ENCODE data around the gene CCDC81.
"Not testable (repeated sequence)": the region's sequence is repeated elsewhere in the genome, so short reads cannot be mapped to it uniquely, and the experiment has no call there.

The CCDC81 gene

DNA sequence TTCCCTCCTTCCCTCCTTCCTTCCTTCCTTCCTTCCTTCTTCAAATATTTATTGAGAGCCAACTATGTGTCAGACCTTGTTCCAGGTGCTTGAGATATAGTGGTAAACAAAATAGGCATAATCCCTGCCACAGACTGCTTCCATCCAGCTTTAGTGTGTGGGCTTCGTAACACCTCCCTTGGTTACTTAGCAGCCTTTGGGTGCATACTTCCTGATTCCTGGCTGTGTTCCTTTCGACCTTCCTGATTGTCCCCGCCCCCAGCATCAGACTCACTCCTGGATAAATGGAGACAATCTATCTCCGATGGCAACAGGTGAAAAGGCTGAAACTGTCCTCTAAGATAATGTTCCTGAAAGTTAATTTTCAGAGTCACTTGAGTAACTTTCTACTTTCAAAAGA lies 13.5 kb downstream of the CCDC81 start:
- H3K27ac ChIP-seq (ENCODE audit: low read depth, low read length), result no peak overlapping the region
- H3K9me3 ChIP-seq (ENCODE audit: insufficient read depth, low read depth, low read length), result no peaks in the 10 kb centered on the region
- no peak overlapping the region for H3K4me3 ChIP-seq (ENCODE audit: low read length)
- H3K36me3 ChIP-seq (ENCODE audit: insufficient read depth, low read length), result no peaks in the 10 kb centered on the region
- H3K27me3 ChIP-seq (ENCODE audit: insufficient read depth, low read length), result no peaks in the 10 kb centered on the region
- no peak overlapping the region for H3K9ac ChIP-seq (ENCODE audit: low read depth, low read length)
- 80% methylated on average over 4 of the region's 4 CpGs for WGBS
- no peaks in the 10 kb centered on the region for H3K4me1 ChIP-seq (ENCODE audit: insufficient read depth, low read length)

DNA sequence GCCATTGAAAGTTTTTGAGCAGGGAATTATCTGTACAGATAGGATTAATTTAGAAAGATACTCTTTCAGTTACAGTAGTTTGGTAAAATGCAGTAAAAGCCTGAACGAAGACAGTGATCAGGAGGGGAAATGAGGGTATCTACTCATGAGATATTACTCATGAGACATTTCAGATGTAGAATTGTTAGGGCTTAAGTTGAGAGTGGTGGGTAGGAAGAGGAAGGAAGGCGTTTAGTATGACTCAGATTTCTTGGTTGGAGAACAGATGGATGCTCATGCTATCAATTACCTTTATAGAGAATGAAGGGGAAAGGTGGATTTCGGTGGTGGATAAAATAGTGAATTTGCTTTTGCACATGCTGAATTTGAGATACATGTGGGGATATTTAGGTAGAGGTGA lies 15.8 kb downstream of the CCDC81 start:
- Histone ChIP-seq H3K9me3 (ENCODE audit: insufficient read depth, low read depth, low read length) (no peaks in the 10 kb centered on the region), H3K4me1 (ENCODE audit: insufficient read depth, low read length) (peaks cover 14% of the 10 kb centered on the region; the same call in 1 of the 2 replicates), H3K4me3 (ENCODE audit: low read length) (no peak overlapping the region), H3K27me3 (ENCODE audit: insufficient read depth, low read length) (no peaks in the 10 kb centered on the region), H3K9ac (ENCODE audit: low read depth, low read length) (no peak overlapping the region), H3K36me3 (ENCODE audit: insufficient read depth, low read length) (no peaks in the 10 kb centered on the region), H3K27ac (ENCODE audit: low read depth, low read length) (no peak overlapping the region)
- 87% methylated on average over 3 of the region's 3 CpGs for WGBS

GRCh38 chr11:86395061-86395551 lies 20.4 kb downstream of the CCDC81 start:
- H3K9me3 ChIP-seq (ENCODE audit: insufficient read depth, low read depth, low read length), result no peaks in the 10 kb centered on the region
- H3K27me3 ChIP-seq (ENCODE audit: insufficient read depth, low read length), result no peaks in the 10 kb centered on the region
- H3K4me1 ChIP-seq (ENCODE audit: insufficient read depth, low read length), result peaks cover 14% of the 10 kb centered on the region; the same call in 1 of the 2 replicates
- H3K9ac ChIP-seq (ENCODE audit: low read depth, low read length), result no peak overlapping the region
- WGBS, result 69% methylated on average over 6 of the region's 6 CpGs
- H3K36me3 ChIP-seq (ENCODE audit: insufficient read depth, low read length), result no peaks in the 10 kb centered on the region
- H3K4me3 ChIP-seq (ENCODE audit: low read length), result no peak overlapping the region
- 0 out of 2 replicates have a peak overlapping the region, but pooled peaks have one; percentile 13 for H3K27ac ChIP-seq (ENCODE audit: low read depth, low read length)

DNA sequence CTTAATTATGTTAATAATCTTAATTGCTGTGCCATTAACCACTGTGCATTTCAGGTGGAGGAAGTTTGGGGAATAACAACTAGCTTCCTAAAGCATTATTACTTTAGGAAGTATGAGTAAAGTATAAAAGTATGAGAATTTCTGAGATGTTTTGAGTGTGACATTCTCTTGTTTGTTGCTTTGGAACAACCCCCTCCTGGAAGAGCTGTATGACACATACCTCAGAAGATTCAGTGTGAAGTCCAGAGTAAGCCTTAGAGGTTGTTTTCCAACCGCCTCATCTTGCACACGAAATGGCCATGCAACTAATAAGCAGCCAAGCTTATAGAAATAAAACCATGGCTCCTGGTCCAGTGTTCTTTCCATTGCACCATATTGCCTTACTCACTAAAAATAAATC lies 21.7 kb downstream of the CCDC81 start:
- no peaks in the 10 kb centered on the region for H3K9me3 ChIP-seq (ENCODE audit: insufficient read depth, low read depth, low read length)
- H3K4me1 ChIP-seq (ENCODE audit: insufficient read depth, low read length), result peaks cover 14% of the 10 kb centered on the region; the same call in 1 of the 2 replicates
- no peaks in the 10 kb centered on the region for H3K36me3 ChIP-seq (ENCODE audit: insufficient read depth, low read length)
- no peak overlapping the region for H3K9ac ChIP-seq (ENCODE audit: low read depth, low read length)
- no peaks in the 10 kb centered on the region for H3K27me3 ChIP-seq (ENCODE audit: insufficient read depth, low read length)
- no peak overlapping the region for H3K4me3 ChIP-seq (ENCODE audit: low read length)
- 84% methylated on average over 2 of the region's 2 CpGs for WGBS
- no peak overlapping the region for H3K27ac ChIP-seq (ENCODE audit: low read depth, low read length)

DNA sequence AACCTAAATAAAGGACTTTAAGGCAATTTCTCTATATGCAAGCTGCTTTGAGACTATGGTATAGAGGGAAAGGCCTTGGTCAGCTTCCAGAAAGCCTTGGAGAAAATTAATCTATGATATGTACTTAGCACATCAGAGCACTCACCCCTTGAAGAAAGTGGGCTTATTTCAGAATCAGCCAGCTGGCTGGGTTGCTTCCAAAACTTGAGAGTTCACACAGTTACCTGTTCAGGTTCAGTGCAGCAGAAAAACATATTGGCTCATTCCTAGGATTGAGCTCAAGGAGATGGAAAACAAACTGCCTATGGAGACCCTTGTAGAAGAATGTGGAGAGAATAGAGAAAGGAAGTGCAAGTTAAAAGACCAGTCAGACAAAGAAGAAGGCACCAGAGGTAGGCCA lies 22.7 kb downstream of the CCDC81 start:
- Histone ChIP-seq H3K36me3 (ENCODE audit: insufficient read depth, low read length) (no peaks in the 10 kb centered on the region), H3K9ac (ENCODE audit: low read depth, low read length) (no peak overlapping the region), H3K27me3 (ENCODE audit: insufficient read depth, low read length) (no peaks in the 10 kb centered on the region), H3K27ac (ENCODE audit: low read depth, low read length) (no peak overlapping the region), H3K4me3 (ENCODE audit: low read length) (no peak overlapping the region), H3K4me1 (ENCODE audit: insufficient read depth, low read length) (peaks cover 14% of the 10 kb centered on the region; the same call in 1 of the 2 replicates), H3K9me3 (ENCODE audit: insufficient read depth, low read depth, low read length) (no peaks in the 10 kb centered on the region)

- WGBS, result 91% methylated on average over 3 of the region's 3 CpGs
- Histone ChIP-seq H3K4me1 (ENCODE audit: insufficient read depth, low read length) (peaks cover 14% of the 10 kb centered on the region; the same call in 1 of the 2 replicates), H3K27me3 (ENCODE audit: insufficient read depth, low read length) (no peaks in the 10 kb centered on the region)
Observed at GRCh38 chr11:86398106-86398505, 23.4 kb downstream of the CCDC81 start.

DNA sequence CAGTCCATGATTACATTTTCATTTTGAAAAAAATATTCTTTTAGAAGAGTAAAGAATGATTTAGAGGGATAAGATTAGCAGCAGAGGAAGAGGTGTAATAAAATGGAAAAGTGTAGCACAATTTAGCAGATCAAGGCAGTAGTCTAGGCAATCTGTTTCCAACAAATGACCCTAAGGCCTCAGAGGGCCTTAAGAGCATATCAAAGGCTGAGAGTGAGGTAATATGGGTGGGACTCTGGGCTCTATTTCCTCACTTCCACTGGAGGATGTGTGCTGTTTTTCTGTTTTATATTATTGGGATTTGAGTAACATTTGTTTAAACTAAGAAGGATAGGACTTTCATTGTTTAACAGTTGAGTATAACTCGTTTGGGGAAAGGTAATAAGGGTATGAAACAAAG lies 28.8 kb downstream of the CCDC81 start:
- H3K4me1 ChIP-seq (ENCODE audit: insufficient read depth, low read length), result no peaks in the 10 kb centered on the region
- no peaks in the 10 kb centered on the region for H3K27me3 ChIP-seq (ENCODE audit: insufficient read depth, low read length)
- H3K9ac ChIP-seq (ENCODE audit: low read depth, low read length), result no peak overlapping the region
- no peaks in the 10 kb centered on the region for H3K9me3 ChIP-seq (ENCODE audit: insufficient read depth, low read depth, low read length)
- no peaks in the 10 kb centered on the region for H3K36me3 ChIP-seq (ENCODE audit: insufficient read depth, low read length)
- no peak overlapping the region for H3K27ac ChIP-seq (ENCODE audit: low read depth, low read length)
- 85% methylated on average over 1 of the region's 1 CpG for WGBS
- no peak overlapping the region for H3K4me3 ChIP-seq (ENCODE audit: low read length)

More at GRCh38 chr11:86398106-86398505, 23.4 kb downstream of the CCDC81 start:
- H3K9me3 ChIP-seq (ENCODE audit: insufficient read depth, low read depth, low read length), result no peaks in the 10 kb centered on the region
- no peak overlapping the region for H3K4me3 ChIP-seq (ENCODE audit: low read length)
- H3K9ac ChIP-seq (ENCODE audit: low read depth, low read length), result no peak overlapping the region
- no peak overlapping the region for H3K27ac ChIP-seq (ENCODE audit: low read depth, low read length)
- H3K36me3 ChIP-seq (ENCODE audit: insufficient read depth, low read length), result no peaks in the 10 kb centered on the region

DNA sequence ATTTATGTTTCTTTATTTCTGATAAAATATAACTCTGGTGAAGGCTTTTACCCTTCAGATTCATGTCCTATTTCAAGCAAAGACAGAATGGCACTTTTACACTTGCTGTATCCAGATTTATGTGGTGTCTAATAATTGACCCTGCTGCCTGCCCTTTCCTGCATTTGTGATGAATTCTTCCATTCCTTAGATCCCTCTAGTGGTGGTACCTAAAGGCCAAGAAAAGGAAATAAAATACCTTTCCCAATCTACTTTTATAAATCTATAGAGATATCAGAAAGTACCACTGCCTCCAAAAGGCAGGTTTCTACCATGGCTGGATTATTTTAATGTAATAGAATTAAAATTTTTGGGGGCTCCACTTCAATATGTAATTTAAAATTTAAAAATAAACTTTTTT lies 34.2 kb downstream of the CCDC81 start:
- no peak overlapping the region for H3K27ac ChIP-seq (ENCODE audit: low read depth, low read length)
- H3K4me3 ChIP-seq (ENCODE audit: low read length), result no peak overlapping the region
- no peaks in the 10 kb centered on the region for H3K36me3 ChIP-seq (ENCODE audit: insufficient read depth, low read length)
- H3K9ac ChIP-seq (ENCODE audit: low read depth, low read length), result no peak overlapping the region
- no peaks in the 10 kb centered on the region for H3K4me1 ChIP-seq (ENCODE audit: insufficient read depth, low read length)
- no peaks in the 10 kb centered on the region for H3K27me3 ChIP-seq (ENCODE audit: insufficient read depth, low read length)
- no peaks in the 10 kb centered on the region for H3K9me3 ChIP-seq (ENCODE audit: insufficient read depth, low read depth, low read length)

GRCh38 chr11:86414032-86414431 lies 39.3 kb downstream of the CCDC81 start:
- no peaks in the 10 kb centered on the region for H3K4me1 ChIP-seq (ENCODE audit: insufficient read depth, low read length)
- WGBS, result 91% methylated on average over 2 of the region's 2 CpGs
- H3K36me3 ChIP-seq (ENCODE audit: insufficient read depth, low read length), result no peaks in the 10 kb centered on the region
- no peak overlapping the region for H3K27ac ChIP-seq (ENCODE audit: low read depth, low read length)
- no peaks in the 10 kb centered on the region for H3K27me3 ChIP-seq (ENCODE audit: insufficient read depth, low read length)
- H3K4me3 ChIP-seq (ENCODE audit: low read length), result no peak overlapping the region
- no peak overlapping the region for H3K9ac ChIP-seq (ENCODE audit: low read depth, low read length)
- no peaks in the 10 kb centered on the region for H3K9me3 ChIP-seq (ENCODE audit: insufficient read depth, low read depth, low read length)

DNA sequence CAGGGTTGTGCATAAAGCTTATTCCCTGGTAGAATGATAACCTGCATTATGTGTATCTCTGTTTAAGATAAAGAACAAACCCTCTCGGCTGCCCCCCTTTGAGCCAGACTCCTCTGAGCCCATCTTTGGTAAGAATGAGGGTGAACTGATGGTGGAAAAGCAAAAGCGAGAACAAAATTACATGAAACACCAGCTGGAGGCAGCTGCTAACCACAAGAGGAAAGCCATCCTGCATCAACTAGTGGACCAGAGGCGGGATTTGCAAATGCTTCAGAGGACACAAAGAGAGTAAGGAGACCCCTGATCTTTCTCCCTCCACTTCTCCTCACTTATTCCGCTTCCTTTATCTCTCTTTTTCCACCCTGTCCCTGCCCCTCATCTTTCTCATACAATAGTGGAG lies 40.3 kb downstream of the CCDC81 start:
- Histone ChIP-seq H3K4me3 (ENCODE audit: low read length) (no peak overlapping the region), H3K27me3 (ENCODE audit: insufficient read depth, low read length) (no peaks in the 10 kb centered on the region), H3K27ac (ENCODE audit: low read depth, low read length) (no peak overlapping the region), H3K4me1 (ENCODE audit: insufficient read depth, low read length) (no peaks in the 10 kb centered on the region), H3K36me3 (ENCODE audit: insufficient read depth, low read length) (no peaks in the 10 kb centered on the region), H3K9me3 (ENCODE audit: insufficient read depth, low read depth, low read length) (no peaks in the 10 kb centered on the region), H3K9ac (ENCODE audit: low read depth, low read length) (no peak overlapping the region)
- WGBS, result 96% methylated on average over 4 of the region's 4 CpGs

GRCh38 chr11:86416494-86416893 lies 41.8 kb downstream of the CCDC81 start:
- H3K27me3 ChIP-seq (ENCODE audit: insufficient read depth, low read length), result no peaks in the 10 kb centered on the region
- no peaks in the 10 kb centered on the region for H3K9me3 ChIP-seq (ENCODE audit: insufficient read depth, low read depth, low read length)
- H3K4me1 ChIP-seq (ENCODE audit: insufficient read depth, low read length), result no peaks in the 10 kb centered on the region
- no peak overlapping the region for H3K9ac ChIP-seq (ENCODE audit: low read depth, low read length)
- no peak overlapping the region for H3K27ac ChIP-seq (ENCODE audit: low read depth, low read length)
- no peaks in the 10 kb centered on the region for H3K36me3 ChIP-seq (ENCODE audit: insufficient read depth, low read length)
- H3K4me3 ChIP-seq (ENCODE audit: low read length), result no peak overlapping the region
- no CpG with 5 or more reads among the region's 1 CpG for WGBS

GRCh38 chr11:86416951-86417350 lies 42.3 kb downstream of the CCDC81 start:
- not testable (repeated sequence) for H3K36me3 ChIP-seq (ENCODE audit: insufficient read depth, low read length); H3K4me3 ChIP-seq (ENCODE audit: low read length); H3K9me3 ChIP-seq (ENCODE audit: insufficient read depth, low read depth, low read length); H3K9ac ChIP-seq (ENCODE audit: low read depth, low read length); H3K4me1 ChIP-seq (ENCODE audit: insufficient read depth, low read length); H3K27me3 ChIP-seq (ENCODE audit: insufficient read depth, low read length); H3K27ac ChIP-seq (ENCODE audit: low read depth, low read length)
- WGBS, result 91% methylated on average over 8 of the region's 9 CpGs

Measured in HUES64 (cell line).